Panc1 (cell line): ENCODE data around the gene GNAI1.

Experiments
- POLR2AphosphoS5 ChIP-seq: IDR thresholded peaks from 2 replicates; pipeline ENCODE4 v1.6.1; 2012; ENCODE audit warnings: mild to moderate bottlenecking, low read depth, low read length, moderate library complexity
- TCF7L2 ChIP-seq: IDR thresholded peaks from 2 replicates; pipeline ENCODE4 v1.6.1; 2011; ENCODE audit warnings: mild to moderate bottlenecking, low read depth, low read length, inconsistent platforms
- TF ChIP-seq, protein P1 (sequence below): fragments of 450-650 bp; IDR thresholded peaks from 2 replicates; pipeline ENCODE4 v1.5.1; 2017; ENCODE audit warnings: mild to moderate bottlenecking
- TF ChIP-seq, protein P2 (sequence below), 2 experiments: IDR thresholded peaks; 2 replicates each; pipeline ENCODE4 v1.6.1; 2011 to 2012; ENCODE audit warnings: low read depth in 2 of 2, control low read depth in 1 of 2, low read length in 1 of 2, mild to moderate bottlenecking in 1 of 2, moderate library complexity in 1 of 2; ENCODE audit not compliant: insufficient read depth in 1 of 2

DNA sequence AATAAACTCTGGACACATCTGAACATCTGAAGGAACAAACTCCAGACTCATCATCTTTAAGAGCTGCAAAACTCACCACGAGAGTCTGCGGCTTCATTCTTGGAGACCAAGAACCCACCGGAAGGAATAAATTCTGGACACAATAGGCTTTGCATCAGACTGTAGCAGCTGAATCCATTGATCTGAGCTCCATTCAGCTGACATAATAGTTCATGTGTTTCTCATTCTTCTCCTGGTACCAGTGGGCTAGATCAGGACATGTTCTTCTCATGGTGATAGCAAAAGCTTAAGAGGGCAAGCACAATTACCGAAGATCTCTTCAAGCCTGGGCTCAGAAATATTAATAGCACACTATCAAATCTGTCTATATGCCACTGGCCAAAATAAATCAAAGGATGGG lies 20.5 kb upstream of the GNAI1 start:
- TF ChIP-seq TCF7L2 (no peak), POLR2AphosphoS5 (no peak)
- TF ChIP-seq, protein P1, sequence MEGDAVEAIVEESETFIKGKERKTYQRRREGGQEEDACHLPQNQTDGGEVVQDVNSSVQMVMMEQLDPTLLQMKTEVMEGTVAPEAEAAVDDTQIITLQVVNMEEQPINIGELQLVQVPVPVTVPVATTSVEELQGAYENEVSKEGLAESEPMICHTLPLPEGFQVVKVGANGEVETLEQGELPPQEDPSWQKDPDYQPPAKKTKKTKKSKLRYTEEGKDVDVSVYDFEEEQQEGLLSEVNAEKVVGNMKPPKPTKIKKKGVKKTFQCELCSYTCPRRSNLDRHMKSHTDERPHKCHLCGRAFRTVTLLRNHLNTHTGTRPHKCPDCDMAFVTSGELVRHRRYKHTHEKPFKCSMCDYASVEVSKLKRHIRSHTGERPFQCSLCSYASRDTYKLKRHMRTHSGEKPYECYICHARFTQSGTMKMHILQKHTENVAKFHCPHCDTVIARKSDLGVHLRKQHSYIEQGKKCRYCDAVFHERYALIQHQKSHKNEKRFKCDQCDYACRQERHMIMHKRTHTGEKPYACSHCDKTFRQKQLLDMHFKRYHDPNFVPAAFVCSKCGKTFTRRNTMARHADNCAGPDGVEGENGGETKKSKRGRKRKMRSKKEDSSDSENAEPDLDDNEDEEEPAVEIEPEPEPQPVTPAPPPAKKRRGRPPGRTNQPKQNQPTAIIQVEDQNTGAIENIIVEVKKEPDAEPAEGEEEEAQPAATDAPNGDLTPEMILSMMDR: no peak
- TF ChIP-seq, protein P2, sequence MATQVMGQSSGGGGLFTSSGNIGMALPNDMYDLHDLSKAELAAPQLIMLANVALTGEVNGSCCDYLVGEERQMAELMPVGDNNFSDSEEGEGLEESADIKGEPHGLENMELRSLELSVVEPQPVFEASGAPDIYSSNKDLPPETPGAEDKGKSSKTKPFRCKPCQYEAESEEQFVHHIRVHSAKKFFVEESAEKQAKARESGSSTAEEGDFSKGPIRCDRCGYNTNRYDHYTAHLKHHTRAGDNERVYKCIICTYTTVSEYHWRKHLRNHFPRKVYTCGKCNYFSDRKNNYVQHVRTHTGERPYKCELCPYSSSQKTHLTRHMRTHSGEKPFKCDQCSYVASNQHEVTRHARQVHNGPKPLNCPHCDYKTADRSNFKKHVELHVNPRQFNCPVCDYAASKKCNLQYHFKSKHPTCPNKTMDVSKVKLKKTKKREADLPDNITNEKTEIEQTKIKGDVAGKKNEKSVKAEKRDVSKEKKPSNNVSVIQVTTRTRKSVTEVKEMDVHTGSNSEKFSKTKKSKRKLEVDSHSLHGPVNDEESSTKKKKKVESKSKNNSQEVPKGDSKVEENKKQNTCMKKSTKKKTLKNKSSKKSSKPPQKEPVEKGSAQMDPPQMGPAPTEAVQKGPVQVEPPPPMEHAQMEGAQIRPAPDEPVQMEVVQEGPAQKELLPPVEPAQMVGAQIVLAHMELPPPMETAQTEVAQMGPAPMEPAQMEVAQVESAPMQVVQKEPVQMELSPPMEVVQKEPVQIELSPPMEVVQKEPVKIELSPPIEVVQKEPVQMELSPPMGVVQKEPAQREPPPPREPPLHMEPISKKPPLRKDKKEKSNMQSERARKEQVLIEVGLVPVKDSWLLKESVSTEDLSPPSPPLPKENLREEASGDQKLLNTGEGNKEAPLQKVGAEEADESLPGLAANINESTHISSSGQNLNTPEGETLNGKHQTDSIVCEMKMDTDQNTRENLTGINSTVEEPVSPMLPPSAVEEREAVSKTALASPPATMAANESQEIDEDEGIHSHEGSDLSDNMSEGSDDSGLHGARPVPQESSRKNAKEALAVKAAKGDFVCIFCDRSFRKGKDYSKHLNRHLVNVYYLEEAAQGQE (IDR thresholded peaks at IDR 0.05; ENCODE audit: insufficient read depth in 1 of 2, low read depth in 2 of 2, low read length in 1 of 2): no peak
